ENCODE measurements around the gene PANK3.
"Not testable (repeated sequence)": the region's sequence is repeated elsewhere in the genome, so short reads cannot be mapped to it uniquely, and the experiment has no call there.

PANK3 gene

DNA sequence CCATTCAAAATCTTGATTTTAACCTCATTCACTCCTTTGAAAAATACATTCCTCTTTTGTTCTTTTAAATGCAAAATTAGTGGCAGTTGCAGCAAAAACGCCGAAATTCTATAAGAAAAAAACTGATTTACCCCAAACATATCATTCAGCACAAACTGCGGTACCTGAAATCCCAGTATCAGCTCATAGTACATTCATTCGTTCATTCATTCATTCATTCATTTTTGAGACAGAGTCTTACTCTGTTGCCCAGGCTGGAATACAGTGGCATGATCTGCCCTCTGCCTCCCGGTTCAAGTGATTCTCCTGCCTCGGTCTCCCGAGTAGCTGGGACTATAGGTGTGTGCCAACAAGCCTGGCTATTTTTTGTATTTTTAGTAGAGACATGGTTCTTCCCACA lies 29.6 kb downstream of the PANK3 start:
- no peak for DNase-seq

DNA sequence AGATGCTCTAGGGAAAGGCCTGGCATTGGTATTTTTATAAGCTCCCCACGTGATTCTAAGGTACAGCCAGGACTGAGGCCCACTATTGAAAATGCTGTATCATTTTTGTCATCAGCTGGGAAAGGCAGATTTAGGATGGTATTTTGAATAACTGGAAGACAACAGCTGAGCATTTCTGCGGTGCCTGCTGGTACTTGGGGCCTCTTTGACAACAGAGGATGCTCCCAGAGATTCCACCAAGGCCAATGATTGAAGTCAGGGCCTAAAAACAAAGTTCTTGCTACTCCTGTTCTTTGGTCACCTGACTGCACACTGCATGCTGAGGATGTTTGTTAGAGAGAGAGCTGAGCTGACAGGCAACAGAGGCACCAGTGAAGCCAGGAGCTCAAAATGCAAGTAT lies 42.0 kb downstream of the PANK3 start:
- DNase-seq = no peak

DNA sequence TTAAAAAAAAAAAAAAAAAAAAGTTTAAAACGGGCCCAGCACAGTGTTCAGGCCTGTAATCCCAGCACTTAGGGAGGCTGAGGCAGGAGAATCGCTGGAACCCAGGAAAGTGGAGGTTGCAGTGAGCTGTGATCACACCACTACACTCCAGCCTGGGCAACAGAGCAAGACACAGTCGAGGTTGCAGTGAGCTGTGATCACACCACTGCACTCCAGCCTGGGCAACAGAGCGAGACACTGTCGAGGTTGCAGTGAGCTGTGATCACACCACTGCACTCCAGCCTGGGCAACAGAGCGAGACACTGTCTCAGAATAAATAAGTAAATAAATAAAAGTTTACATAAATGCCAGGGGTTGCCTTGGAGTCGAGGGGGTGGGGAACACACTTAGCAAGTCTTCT lies 44.8 kb downstream of the PANK3 start:
- not testable (repeated sequence) for DNase-seq

DNA sequence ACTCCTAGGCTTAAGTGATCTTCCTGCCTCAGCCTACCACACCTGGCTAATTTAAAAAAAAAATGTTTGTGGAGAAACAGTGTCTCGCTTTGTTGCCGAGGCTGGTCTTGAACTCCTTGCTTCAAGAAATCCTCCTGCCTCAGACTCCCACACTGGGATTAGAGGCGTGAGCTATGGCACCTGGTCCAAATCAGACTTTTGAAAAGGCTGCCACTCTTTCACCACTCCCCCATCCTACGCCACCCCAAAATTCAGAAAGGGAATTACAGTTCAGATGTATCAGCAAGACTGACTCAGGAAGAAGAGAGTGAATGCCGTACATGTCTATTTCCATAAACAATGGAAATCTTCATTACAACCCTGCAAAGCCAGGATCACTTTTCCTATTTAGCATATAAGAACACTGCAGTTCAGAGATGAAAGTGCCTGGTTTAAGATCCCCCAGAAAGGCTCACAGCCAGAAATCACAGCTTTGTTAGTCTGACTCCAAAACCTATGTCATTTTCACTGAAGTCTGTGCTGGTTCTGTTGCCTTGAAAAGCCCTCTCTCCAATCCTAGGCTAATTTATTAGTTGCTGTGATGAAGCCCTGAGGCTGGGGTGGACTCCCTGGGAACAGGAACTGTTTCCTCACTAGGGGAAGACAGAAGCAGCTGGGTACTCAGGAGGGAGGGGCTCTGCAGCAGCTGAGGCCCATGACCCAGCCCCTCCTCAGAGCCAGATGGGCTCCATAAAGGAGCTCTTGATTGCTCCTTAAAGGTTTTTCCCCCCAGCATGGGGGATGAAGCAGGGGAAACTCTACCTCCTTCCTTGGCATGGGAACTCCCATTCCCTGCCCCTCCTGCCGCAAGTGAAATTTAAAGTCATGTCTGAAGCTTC lies 46.9 kb downstream of the PANK3 start:
- DNase-seq = no peak

DNA sequence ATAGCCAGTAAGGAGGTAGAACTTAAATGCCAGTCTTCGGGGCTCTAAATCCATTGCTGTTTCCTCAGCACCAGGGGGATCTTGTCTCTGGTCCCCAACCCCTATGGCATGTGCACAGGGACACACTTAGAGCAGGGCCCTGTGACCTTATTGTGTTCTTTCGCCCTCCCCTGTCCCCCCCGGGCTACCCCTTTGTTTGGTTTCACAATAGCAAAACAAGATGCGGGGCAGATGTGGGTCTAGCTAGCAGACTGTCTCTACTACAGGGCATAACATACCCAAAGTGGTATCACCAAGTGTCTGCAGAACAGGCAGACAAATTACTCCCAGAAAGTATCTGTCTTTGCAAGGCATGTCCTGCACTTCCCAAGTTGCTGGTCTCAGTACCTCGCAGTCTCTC lies 48.0 kb downstream of the PANK3 start:
- no peak for DNase-seq

DNA sequence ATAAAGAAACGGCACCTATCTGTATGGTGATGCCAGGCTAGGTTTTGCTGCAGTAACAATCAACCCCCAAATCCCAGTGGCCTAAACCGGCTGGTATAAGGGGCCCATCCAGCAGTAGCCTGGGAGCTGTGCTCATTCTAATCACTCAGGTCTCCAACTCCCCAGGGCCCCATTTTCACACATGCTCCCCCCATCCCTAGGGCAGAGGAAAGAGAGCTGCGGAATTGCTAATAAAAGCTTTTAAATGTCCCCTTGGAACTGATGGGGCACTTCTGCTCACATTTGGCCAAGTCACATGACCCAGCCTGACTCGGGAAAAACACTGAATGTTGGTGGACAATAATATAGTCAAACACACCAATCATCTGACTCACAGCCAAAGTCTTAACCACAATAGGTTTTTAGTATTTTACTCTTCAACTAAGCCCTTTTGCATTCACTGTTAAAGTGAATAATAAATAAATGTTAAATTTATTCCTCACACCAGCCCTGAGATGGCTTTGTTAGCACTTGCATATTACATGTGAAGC lies 48.5 kb downstream of the PANK3 start:
- DNase-seq = no peak

DNA sequence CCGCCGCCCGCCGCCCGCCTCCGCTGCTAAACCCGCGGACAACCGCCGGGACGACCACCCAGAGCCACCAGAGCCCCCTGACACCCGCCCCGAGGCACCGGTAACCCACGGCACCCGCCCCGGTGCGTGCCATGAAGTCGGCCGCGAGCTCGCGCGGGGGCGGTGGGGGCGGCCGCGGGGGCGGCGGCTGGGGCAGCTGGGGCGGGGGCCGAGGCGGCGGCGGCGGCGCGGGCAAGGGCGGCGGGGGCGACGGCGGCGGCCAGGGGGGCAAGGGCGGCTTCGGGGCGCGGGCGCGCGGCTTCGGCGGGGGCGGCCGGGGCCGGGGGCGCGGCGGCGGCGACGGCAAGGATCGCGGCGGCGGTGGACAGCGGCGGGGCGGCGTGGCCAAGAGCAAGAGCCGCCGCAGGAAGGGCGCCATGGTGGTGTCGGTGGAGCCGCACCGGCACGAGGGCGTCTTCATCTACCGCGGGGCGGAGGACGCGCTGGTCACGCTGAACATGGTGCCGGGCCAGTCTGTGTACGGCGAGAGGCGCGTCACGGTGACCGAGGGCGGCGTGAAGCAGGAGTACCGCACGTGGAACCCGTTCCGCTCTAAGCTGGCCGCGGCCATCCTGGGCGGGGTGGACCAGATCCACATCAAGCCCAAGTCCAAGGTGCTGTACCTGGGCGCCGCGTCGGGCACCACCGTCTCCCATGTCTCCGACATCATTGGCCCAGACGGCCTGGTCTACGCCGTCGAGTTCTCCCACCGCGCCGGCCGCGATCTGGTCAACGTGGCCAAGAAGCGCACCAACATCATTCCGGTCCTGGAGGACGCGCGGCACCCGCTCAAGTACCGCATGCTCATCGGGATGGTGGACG lies 49.6 kb downstream of the PANK3 start:
- no peak for DNase-seq

DNA sequence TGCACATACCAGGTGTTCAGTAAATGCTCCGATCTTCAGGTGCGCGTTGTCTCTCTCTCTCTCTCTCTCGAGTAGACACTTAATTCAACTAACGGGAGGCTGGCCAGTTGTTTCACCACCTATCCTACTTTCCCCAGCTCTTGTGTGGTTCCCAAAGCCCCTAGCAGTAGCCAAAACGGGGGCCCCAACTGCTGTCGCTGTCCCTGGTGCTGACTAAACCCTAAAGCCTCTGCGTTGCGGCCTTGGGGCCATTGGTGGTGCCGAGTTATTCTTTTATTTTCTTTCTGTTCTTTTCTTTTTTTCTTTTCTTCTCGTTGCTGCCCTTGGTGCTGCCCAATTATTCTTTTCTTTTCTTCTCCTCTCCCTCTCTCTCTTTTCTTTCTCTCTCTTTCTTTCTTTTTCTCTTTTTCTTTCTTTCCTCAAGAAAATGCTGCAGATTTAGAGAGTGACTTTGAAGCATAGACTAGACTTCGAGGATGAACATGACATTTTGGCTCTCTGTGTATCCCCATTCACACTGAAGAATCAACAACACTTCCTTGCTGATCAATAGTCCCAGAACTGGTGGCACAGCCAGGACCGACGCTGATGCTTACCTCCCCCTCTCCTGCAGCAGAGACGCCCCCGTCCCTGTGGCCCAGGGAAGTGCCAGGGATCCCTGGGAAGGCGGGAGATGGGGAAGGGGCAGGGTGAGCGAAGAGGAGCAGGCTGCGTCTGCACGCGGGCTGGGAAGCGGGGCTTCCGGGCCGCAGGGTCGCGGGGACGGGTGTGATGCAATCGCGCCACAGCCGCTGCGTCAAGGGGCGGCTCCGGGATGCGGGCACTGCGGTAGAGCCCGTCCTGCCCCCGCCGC lies 50.4 kb downstream of the PANK3 start, which contains the start of gene FBLL1:
FBLL1 (plus strand) TSS at position 785 of the 853 bp plus-strand sequence. CDS start 200 bp downstream, outside the sequence.
- no peak for DNase-seq

DNA sequence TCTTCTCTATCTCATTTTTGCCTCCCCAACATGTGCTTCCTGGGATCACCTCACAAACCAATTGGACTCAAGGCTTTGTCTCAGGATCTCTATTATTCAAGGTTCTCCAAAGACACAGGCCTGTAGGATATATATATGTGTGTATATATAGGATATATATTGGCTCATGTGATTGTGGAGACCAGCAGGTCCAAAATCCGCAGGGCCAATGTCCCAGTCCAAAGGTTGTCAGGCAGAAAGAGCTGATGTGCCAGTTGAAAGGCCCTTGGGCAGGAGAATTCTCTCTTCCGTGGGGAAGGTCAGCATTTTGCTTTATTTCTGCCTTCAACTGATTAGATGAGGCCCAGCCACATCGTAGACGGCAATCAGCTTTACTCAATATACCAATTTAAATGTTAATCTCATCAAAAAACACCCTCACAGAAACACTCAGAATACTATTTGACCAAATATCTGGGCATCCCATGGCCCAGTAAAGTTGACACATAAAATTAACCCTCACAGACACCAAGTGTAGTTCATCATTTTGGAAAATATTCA lies 51.3 kb downstream of the PANK3 start:
- DNase-seq = no peak

DNA sequence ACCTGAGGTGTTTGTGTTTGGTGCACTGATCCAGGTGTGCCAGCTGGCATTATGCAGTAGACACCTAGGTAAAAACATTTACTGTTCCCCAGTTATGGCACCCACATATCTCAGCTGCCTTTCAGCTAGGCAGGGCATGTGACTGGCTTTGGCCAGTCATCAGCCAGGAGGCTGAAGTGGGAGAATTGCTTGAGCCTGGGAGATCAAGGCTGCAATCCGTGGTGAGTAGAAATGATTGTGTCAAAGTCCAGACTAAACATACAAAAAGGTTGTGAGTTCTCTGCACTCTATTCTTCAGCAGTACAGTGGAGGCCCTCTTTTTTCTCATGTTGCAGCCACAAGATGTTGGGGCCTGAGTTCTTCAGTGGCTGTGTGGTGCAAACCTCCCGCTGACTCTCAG lies 53.3 kb downstream of the PANK3 start:
- no peak for DNase-seq

DNA sequence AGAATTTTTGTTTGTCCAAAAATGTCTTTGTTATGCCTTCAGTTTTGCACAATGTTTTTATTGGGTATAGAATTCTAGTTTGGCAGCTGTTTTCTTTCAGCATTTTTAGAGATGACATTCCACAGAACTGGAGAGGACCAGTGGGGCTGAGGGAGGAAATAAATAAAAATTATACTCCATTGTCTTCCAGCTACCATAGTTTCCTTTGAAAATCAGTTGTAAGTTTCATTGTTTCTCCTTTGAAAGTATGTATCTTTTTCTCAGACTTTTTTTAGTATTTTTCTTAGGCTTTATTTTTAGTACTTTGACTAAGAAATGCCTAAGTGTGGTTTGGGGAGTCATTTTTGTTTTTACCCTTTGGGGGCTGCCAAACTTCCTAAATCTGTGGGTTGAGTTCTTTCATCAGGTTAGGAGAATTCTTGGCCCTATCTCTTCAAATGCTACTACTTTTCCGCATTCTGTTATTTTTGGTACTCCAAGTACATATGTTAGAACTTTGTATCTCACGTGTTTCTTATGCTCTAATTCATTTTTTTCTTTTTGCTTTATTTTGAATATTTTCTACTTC lies 65.2 kb downstream of the PANK3 start:
- no peak for DNase-seq

DNA sequence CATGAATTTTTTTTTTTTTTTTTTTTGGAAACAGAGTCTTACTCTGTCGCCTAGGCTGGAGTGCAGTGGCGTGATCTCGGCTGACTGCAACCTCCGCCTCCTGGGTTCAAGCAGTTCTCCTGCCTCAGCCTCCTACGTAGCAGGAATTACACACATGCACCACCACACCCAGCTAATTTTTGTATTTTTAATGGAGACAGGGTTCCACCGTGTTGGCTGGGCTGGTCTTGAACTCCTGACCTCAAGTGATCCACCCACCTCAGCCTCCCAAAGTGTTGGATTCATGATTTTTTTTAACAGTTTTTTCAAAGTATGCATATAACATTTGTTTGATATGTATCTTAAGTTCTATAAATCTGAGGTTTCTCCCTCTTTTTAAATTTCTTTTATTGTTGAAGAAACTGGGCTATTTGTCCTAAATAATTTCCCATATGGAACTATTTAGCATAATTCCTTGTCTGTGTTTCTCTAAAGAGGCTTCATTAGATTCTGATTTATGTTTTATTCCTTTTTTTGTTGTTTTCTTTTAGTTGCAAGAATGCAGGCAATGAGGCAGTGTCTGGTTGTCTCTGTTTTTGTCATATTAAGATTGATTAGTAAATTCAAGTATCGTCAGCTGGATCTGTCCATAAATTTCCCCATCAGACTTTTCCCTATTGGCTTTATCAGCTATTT lies 76.5 kb downstream of the PANK3 start:
- no peak for DNase-seq
